Lower lobe of right lung (tissue), 2 donors: ENCODE data around the gene CYP26B1. TPM values are rescaled to one million over a fixed set of nuclear protein-coding genes. Genes with fewer than 3 reads are reported as not detected.

Experiments
- ATAC-seq, 2 donors: fragments of 200-7000 bp; cut with Tn5 transposase; one replicate each; pipeline ENCODE4 v1.9.1; 2020 to 2022; ENCODE audit warnings: mild to moderate bottlenecking in 2 of 2, moderate library complexity in 2 of 2
- DNase-seq: peaks from one replicate; pipeline ENCODE4 v3.0.0-alpha.2; 2020
- H3K27ac ChIP-seq: fragments of 200-600 bp; one replicate; pipeline ENCODE4 v1.8.0; 2022
- H3K27me3 ChIP-seq: fragments of 200-600 bp; one replicate; pipeline ENCODE4 v1.8.0; 2022; ENCODE audit warnings: low read depth
- H3K36me3 ChIP-seq: fragments of 200-600 bp; one replicate; pipeline ENCODE4 v1.8.0; 2022; ENCODE audit warnings: mild to moderate bottlenecking
- H3K4me1 ChIP-seq: fragments of 200-600 bp; one replicate; pipeline ENCODE4 v1.8.0; 2022
- H3K4me3 ChIP-seq: fragments of 200-600 bp; one replicate; pipeline ENCODE4 v1.8.0; 2022; ENCODE audit warnings: mild to moderate bottlenecking
- H3K9me3 ChIP-seq: fragments of 200-600 bp; one replicate; pipeline ENCODE4 v1.8.0; 2022
- CTCF ChIP-seq: fragments of 200-600 bp; IDR thresholded peaks from one replicate; pipeline ENCODE4 v1.8.0; 2022; ENCODE audit warnings: antibody characterized with exemption, mild to moderate bottlenecking
- intact Hi-C: fragments of 100-400 bp; cut with DNase I; formaldehyde crosslinking; loops from one replicate; pipeline ENCODE4 v1.11.0; 2022
- total RNA-seq: library from RNA; stranded (reverse); fragmentation: NEBNext Ultra II Directional; extraction: Animal tissue kit (Norgen Biotek cat#: 25700); gene quantifications from one replicate; pipeline ENCODE4 v1.2.1, GENCODE V29; 2021
- donor health status: DM: no; HTN: yes; CAD: no; lungs with severe emphysema.

The CYP26B1 gene
- total RNA-seq, 1 donor from 2014 or later: 2.5 TPM

GRCh38 chr2:72080286-72081145 lies 67.1 kb downstream of the CYP26B1 start:
- TF ChIP-seq CTCF: no peak
- H3K4me3 ChIP-seq: no peak overlapping the region
- no peak for DNase-seq
- H3K4me1 ChIP-seq: no peaks in the 10 kb centered on the region
- no peak for ATAC-seq
- no peaks in the 10 kb centered on the region for H3K36me3 ChIP-seq
- no peak overlapping the region for H3K27ac ChIP-seq
- H3K9me3 ChIP-seq: no peaks in the 10 kb centered on the region
- intact Hi-C loops: no loop called here
- H3K27me3 ChIP-seq: no peaks in the 10 kb centered on the region
